Measurements from ENCODE around the gene GPR25. TPM values are rescaled to one million over a fixed set of nuclear protein-coding genes. Genes with fewer than 3 reads are reported as not detected.

The GPR25 gene
- polyA plus RNA-seq, 1 experiment, result not detected

DNA sequence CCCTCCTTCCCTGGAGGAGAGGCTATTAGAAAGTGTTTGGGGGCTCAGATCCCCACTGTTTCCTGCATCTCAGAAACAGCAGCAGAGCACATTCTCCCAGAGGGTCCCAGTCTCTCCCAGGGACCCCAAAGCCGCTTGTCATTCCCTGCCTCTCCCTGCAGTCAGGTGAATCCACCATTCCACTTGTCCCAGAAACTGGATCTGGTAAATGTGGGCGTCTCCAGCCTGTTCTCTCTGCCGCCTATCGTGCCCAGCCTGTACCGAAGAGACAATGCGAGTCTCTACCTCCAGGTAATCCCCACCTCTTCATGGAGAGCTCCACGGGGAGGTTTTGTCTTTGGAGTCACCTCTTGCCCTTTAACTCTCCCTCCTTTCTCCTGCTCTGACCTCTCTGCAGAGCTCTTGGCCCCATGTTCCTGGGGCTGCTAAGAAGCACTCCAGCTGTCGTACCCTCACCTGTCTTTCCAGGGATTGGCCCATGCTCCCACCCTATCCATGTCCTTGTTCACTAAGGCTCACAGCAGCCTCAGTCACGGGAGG is 48.9 kb downstream of the GPR25 start:
- H3K9me3 ChIP-seq (ENCODE audit: control insufficient read depth, insufficient read depth, low read length), result no peaks in the 10 kb centered on the region
- H3K27ac ChIP-seq (ENCODE audit: low read depth, low read length), result no peak overlapping the region
- no peak overlapping the region for H3K4me3 ChIP-seq (ENCODE audit: low read depth, low read length)
- no peak for DNase-seq (ENCODE audit: low read depth, low spot score)
- peaks cover 20% of the 10 kb centered on the region for H3K27me3 ChIP-seq (ENCODE audit: control insufficient read depth, insufficient read depth, low read length)
- CTCF ChIA-PET, result interaction anchor here (0.6 kb wide), 1 partner anchor 299 kb away, joined by 3 read pairs; no protein-coding TSS in a partner anchor
- POLR2A ChIA-PET, result no interaction called here
- TF ChIP-seq, protein P1, sequence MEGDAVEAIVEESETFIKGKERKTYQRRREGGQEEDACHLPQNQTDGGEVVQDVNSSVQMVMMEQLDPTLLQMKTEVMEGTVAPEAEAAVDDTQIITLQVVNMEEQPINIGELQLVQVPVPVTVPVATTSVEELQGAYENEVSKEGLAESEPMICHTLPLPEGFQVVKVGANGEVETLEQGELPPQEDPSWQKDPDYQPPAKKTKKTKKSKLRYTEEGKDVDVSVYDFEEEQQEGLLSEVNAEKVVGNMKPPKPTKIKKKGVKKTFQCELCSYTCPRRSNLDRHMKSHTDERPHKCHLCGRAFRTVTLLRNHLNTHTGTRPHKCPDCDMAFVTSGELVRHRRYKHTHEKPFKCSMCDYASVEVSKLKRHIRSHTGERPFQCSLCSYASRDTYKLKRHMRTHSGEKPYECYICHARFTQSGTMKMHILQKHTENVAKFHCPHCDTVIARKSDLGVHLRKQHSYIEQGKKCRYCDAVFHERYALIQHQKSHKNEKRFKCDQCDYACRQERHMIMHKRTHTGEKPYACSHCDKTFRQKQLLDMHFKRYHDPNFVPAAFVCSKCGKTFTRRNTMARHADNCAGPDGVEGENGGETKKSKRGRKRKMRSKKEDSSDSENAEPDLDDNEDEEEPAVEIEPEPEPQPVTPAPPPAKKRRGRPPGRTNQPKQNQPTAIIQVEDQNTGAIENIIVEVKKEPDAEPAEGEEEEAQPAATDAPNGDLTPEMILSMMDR (IDR thresholded peaks at IDR 0.05; ENCODE audit: low read depth, low read length), result no peak

GRCh38 chr1:200922406-200922805 is 49.6 kb downstream of the GPR25 start:
- CTCF ChIA-PET, result no interaction called here
- no peak for DNase-seq (ENCODE audit: low read depth, low spot score)
- no peak overlapping the region for H3K4me3 ChIP-seq (ENCODE audit: low read depth, low read length)
- TF ChIP-seq, protein P1 (IDR thresholded peaks at IDR 0.05; ENCODE audit: low read depth, low read length), result no peak
- H3K9me3 ChIP-seq (ENCODE audit: control insufficient read depth, insufficient read depth, low read length), result no peaks in the 10 kb centered on the region
- peaks cover 16% of the 10 kb centered on the region for H3K27me3 ChIP-seq (ENCODE audit: control insufficient read depth, insufficient read depth, low read length)
- POLR2A ChIA-PET, result no interaction called here
- no peak overlapping the region for H3K27ac ChIP-seq (ENCODE audit: low read depth, low read length)

- no peaks in the 10 kb centered on the region for H3K9me3 ChIP-seq (ENCODE audit: control insufficient read depth, insufficient read depth, low read length)
- ChIA-PET POLR2A (no interaction called here), CTCF (no interaction called here)
- no peak overlapping the region for H3K4me3 ChIP-seq (ENCODE audit: low read depth, low read length)
- no peak for DNase-seq (ENCODE audit: low read depth, low spot score)
- no peak overlapping the region for H3K27ac ChIP-seq (ENCODE audit: low read depth, low read length)
- peaks cover 16% of the 10 kb centered on the region for H3K27me3 ChIP-seq (ENCODE audit: control insufficient read depth, insufficient read depth, low read length)
- TF ChIP-seq, protein P1 (IDR thresholded peaks at IDR 0.05; ENCODE audit: low read depth, low read length), result no peak
These were observed 50.8 kb downstream of the GPR25 start for GRCh38 chr1:200923601-200924000.

Other genes starting within 250 kb of the GPR25 start
- gene DDX59, start 203.1 kb upstream of the GPR25 start, polyA plus RNA-seq (2011; rRNA removed), result 10.8 and 15.0 TPM in 2 replicates
- gene CAMSAP2, start 134.1 kb upstream of the GPR25 start, polyA plus RNA-seq (2011; rRNA removed), result 18.0 and 24.2 TPM in 2 replicates
- 0.02 and 0.16 TPM in 2 replicates for gene INAVA, start 21.9 kb downstream of the GPR25 start, polyA plus RNA-seq (2011; rRNA removed)
- gene KIF21B, start 150.7 kb downstream of the GPR25 start, polyA plus RNA-seq (2011; rRNA removed), result 0.22 and 0.24 TPM in 2 replicates
- gene CACNA1S, start 239.4 kb downstream of the GPR25 start, polyA plus RNA-seq (2011; rRNA removed), result not detected in 2 replicates

Measured in AG04450 (cell line).